ENCODE results near the gene HADHA.
A peak's percentile ranks its signal among the peaks of the same experiment; 100 is the strongest.

HADHA gene

GRCh38 chr2:26148501-26148900 lies 95.9 kb downstream of the HADHA start:
- DNase-seq (ENCODE audit: low read depth in 1 of 2, low spot score in 1 of 2), result no peak
- no peak for TF ChIP-seq POLR2AphosphoS5 (IDR thresholded peaks at IDR 0.05; ENCODE audit: low read depth)
- TF ChIP-seq REST (IDR thresholded peaks at IDR 0.05; ENCODE audit: insufficient replicate concordance, low read depth), result peak; percentile 89
- Histone ChIP-seq H3K27ac (replicated peaks) (no peak overlapping the region), H3K4me3 (replicated peaks; ENCODE audit: insufficient read depth, low read length) (no peak overlapping the region), H3K27me3 (ENCODE audit: insufficient read depth, poor library complexity, severe bottlenecking) (no peaks in the 10 kb centered on the region)

- peak; percentile 10 to 72 for DNase-seq (ENCODE audit: low read depth in 1 of 2, low spot score in 1 of 2)
- TF ChIP-seq, protein P1, sequence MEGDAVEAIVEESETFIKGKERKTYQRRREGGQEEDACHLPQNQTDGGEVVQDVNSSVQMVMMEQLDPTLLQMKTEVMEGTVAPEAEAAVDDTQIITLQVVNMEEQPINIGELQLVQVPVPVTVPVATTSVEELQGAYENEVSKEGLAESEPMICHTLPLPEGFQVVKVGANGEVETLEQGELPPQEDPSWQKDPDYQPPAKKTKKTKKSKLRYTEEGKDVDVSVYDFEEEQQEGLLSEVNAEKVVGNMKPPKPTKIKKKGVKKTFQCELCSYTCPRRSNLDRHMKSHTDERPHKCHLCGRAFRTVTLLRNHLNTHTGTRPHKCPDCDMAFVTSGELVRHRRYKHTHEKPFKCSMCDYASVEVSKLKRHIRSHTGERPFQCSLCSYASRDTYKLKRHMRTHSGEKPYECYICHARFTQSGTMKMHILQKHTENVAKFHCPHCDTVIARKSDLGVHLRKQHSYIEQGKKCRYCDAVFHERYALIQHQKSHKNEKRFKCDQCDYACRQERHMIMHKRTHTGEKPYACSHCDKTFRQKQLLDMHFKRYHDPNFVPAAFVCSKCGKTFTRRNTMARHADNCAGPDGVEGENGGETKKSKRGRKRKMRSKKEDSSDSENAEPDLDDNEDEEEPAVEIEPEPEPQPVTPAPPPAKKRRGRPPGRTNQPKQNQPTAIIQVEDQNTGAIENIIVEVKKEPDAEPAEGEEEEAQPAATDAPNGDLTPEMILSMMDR (IDR thresholded peaks at IDR 0.05; ENCODE audit: insufficient read depth, low read length), result peak; percentile 50
- no peak for TF ChIP-seq REST (IDR thresholded peaks at IDR 0.05; ENCODE audit: insufficient replicate concordance, low read depth)
- no peak overlapping the region for H3K4me3 ChIP-seq (replicated peaks; ENCODE audit: insufficient read depth, low read length)
- H3K27ac ChIP-seq (replicated peaks), result 0 out of 2 replicates have a peak overlapping the region, but pooled peaks have one; percentile 6
- H3K27me3 ChIP-seq (ENCODE audit: insufficient read depth, poor library complexity, severe bottlenecking), result no peaks in the 10 kb centered on the region
Measured at GRCh38 chr2:26144953-26145680, 99.3 kb downstream of the HADHA start.

DNA sequence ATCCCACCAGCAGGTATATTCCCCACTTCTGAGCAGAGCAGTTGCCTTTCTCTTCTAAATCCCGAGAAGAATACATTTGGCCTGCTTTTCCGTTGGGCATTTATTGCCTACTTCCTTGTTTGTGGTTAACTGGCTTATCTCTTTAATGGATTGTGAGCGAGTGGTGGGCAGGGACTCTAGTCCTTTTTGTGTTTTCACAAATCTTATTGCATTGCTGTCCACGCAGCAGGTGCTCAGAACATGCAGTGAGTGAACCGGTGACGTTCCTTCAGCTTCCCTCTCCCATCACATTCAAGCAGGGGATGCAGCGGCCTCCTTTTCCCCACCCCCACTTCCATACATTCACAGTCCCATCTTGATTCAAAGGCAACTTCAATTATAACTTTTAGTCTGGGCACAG lies 100.4 kb downstream of the HADHA start:
- TF ChIP-seq SPI1 (IDR thresholded peaks at IDR 0.05; ENCODE audit: borderline replicate concordance, low read depth) (peak; percentile 15; the same call in 1 of the 2 replicates), POLR2AphosphoS5 (IDR thresholded peaks at IDR 0.05; ENCODE audit: low read depth) (0 out of 2 replicates have a peak, but pooled peaks have one; percentile 18), REST (IDR thresholded peaks at IDR 0.05; ENCODE audit: insufficient replicate concordance, low read depth) (peak; percentile 73), GABPA (IDR thresholded peaks at IDR 0.05; ENCODE audit: low read depth) (no peak)
- TF ChIP-seq, protein P1 (IDR thresholded peaks at IDR 0.05; ENCODE audit: insufficient read depth, low read length), result no peak
- peak in 1 of 2 experiments; percentile 46 for DNase-seq (ENCODE audit: low read depth in 1 of 2, low spot score in 1 of 2)
- peak overlapping the region; percentile 22 for H3K27ac ChIP-seq (replicated peaks)
- H3K27me3 ChIP-seq (ENCODE audit: insufficient read depth, poor library complexity, severe bottlenecking), result no peaks in the 10 kb centered on the region
- no peak overlapping the region for H3K4me3 ChIP-seq (replicated peaks; ENCODE audit: insufficient read depth, low read length)

Data from HL-60 (cell line).